HepG2 (cell line): Measurements from ENCODE around the gene PTGER4. TPM values are rescaled to one million over a fixed set of nuclear protein-coding genes. Genes with fewer than 3 reads are reported as not detected.

ENCODE experiments used
- ATAC-seq: fragments of 200-7000 bp; cut with Tn5 transposase; 3 replicates; pipeline ENCODE4 v1.9.1; 2020; ENCODE audit warnings: mild to moderate bottlenecking, moderate library complexity
- BruUV-seq: library from RNA; stranded (reverse); fragments of 400-500 nt; replicated peaks from 2 replicates; lab custom pipeline; 2021; lab: Mats Ljungman, UMichigan
- CTCF ChIA-PET: fragments of 300-600 bp; formaldehyde crosslinking; extraction: SDS; loops from one replicate; lab custom pipeline; 2021; ENCODE audit warnings: low total read pairs, inconsistent platforms, low intra/inter-chr PET ratio; lab: Yijun Ruan, JAX
- POLR2A ChIA-PET: fragments of 350-600 bp; sonication (Branson Sonifier 250); formaldehyde crosslinking; loops from one replicate; lab custom pipeline; 2020; ENCODE audit warnings: antibody characterized with exemption, inconsistent platforms; lab: Yijun Ruan, JAX
- DNase-seq: peaks from one replicate; pipeline ENCODE4 v3.0.0-alpha.2; 2015; ENCODE audit warnings: low spot score
- FAIRE-seq: peaks from 3 replicates; lab custom pipeline; 2011; peaks lifted over from hg19 to GRCh38; lab: Jason Lieb, UNC
- H2AFZ ChIP-seq: one replicate; pipeline ENCODE4 v1.6.1; 2011; ENCODE audit warnings: low read length, inconsistent platforms
- H3K27ac ChIP-seq: fragments of 300-600 bp; 3 replicates; pipeline ENCODE4 v1.8.0; 2011; ENCODE audit warnings: mixed run types, mild to moderate bottlenecking, mixed read lengths, low read length, inconsistent platforms; ENCODE audit not compliant: insufficient read depth; ENCODE audit errors: extremely low read length
- H3K27me3 ChIP-seq, 2 experiments: fragments of 200-600 bp in 1 of 2; 2 replicates in 1 of 2; 3 replicates in 1 of 2; pipeline versions ENCODE4 v1.6.0 to v1.8.0; 2011; ENCODE audit warnings: low read length in 2 of 2, mild to moderate bottlenecking in 2 of 2, moderate library complexity in 2 of 2, inconsistent platforms in 1 of 2; ENCODE audit not compliant: insufficient read depth in 2 of 2, control insufficient read depth in 1 of 2
- H3K36me3 ChIP-seq, 2 experiments: fragments of 200-600 bp in 1 of 2; replicated peaks in 1 of 2; 2 replicates in 1 of 2; 3 replicates in 1 of 2; pipeline versions ENCODE4 v1.5.1 to v1.8.0; 2011; ENCODE audit warnings: low read length in 2 of 2, inconsistent platforms in 1 of 2; ENCODE audit not compliant: insufficient read depth in 2 of 2, control insufficient read depth in 1 of 2
- H3K4me1 ChIP-seq: 2 replicates; pipeline ENCODE4 v1.5.1; 2012; ENCODE audit warnings: low read length, inconsistent platforms; ENCODE audit not compliant: insufficient read depth
- H3K4me2 ChIP-seq: 2 replicates; pipeline ENCODE4 v1.6.0; 2011; ENCODE audit warnings: low read depth, low read length, inconsistent platforms
- H3K4me3 ChIP-seq, 3 experiments: fragments of 200-600 bp in 1 of 3; sonication (generic), shearing (Covaris generic) in 1 of 3; replicated peaks in 1 of 3; 2 replicates each; pipeline ENCODE4 v1.5.1; 2011 to 2016; ENCODE audit warnings: low read length in 3 of 3, inconsistent platforms in 2 of 3, low read depth in 2 of 3, mild to moderate bottlenecking in 2 of 3, control low read depth in 1 of 3, mixed read lengths in 1 of 3; ENCODE audit not compliant: insufficient read depth in 1 of 3
- H3K79me2 ChIP-seq: one replicate; pipeline ENCODE4 v1.6.1; 2011; ENCODE audit warnings: low read length, inconsistent platforms; ENCODE audit not compliant: insufficient read depth
- H3K9ac ChIP-seq: 2 replicates; pipeline ENCODE4 v1.6.0; 2011; ENCODE audit warnings: mild to moderate bottlenecking, low read depth, low read length, inconsistent platforms; ENCODE audit not compliant: insufficient read depth
- H3K9me3 ChIP-seq: 2 replicates; pipeline ENCODE4 v1.5.1; 2012; ENCODE audit warnings: mild to moderate bottlenecking, low read length
- H4K20me1 ChIP-seq: 2 replicates; pipeline ENCODE4 v1.6.0; 2011; ENCODE audit warnings: inconsistent platforms, mild to moderate bottlenecking, low read length, moderate library complexity; ENCODE audit not compliant: insufficient read depth
- ADNP ChIP-seq: sonication (generic); formaldehyde crosslinking; IDR thresholded peaks from 2 replicates; pipeline ENCODE4 v1.4.0; 2020; ENCODE audit warnings: missing genetic modification reagents
- ARNTL ChIP-seq: sonication (generic); formaldehyde crosslinking; IDR thresholded peaks from 2 replicates; pipeline ENCODE4 v1.4.0; 2020; ENCODE audit warnings: mild to moderate bottlenecking, missing genetic modification reagents
- BRD4 ChIP-seq: sonication (generic); formaldehyde crosslinking; IDR thresholded peaks from 2 replicates; pipeline ENCODE4 v1.4.0; 2020; ENCODE audit warnings: missing genetic modification reagents
- CERS6 ChIP-seq: sonication (generic); formaldehyde crosslinking; IDR thresholded peaks from 2 replicates; pipeline ENCODE4 v1.5.0; 2020; ENCODE audit warnings: missing genetic modification reagents
- KDM1A ChIP-seq: IDR thresholded peaks from 2 replicates; pipeline ENCODE4 v1.6.1; 2016; ENCODE audit warnings: missing compliant biosample characterization
- KDM5B ChIP-seq: sonication (generic); formaldehyde crosslinking; IDR thresholded peaks from 2 replicates; pipeline ENCODE4 v1.4.0; 2020; ENCODE audit warnings: missing genetic modification reagents, mild to moderate bottlenecking, borderline replicate concordance
- PBX2 ChIP-seq: IDR thresholded peaks from 2 replicates; pipeline ENCODE4 v1.6.1; 2016; ENCODE audit warnings: control low read depth
- PITX1 ChIP-seq: sonication (generic); formaldehyde crosslinking; IDR thresholded peaks from 2 replicates; pipeline ENCODE4 v1.5.1; 2020; ENCODE audit warnings: mild to moderate bottlenecking, missing genetic modification reagents
- POGZ ChIP-seq: sonication (generic); formaldehyde crosslinking; IDR thresholded peaks from 2 replicates; pipeline ENCODE4 v1.4.0; 2020; ENCODE audit warnings: mild to moderate bottlenecking, missing genetic modification reagents
- POLR2G ChIP-seq: fragments of 200-400 bp; formaldehyde crosslinking; IDR thresholded peaks from 2 replicates; pipeline ENCODE4 v1.6.1; 2018; ENCODE audit warnings: mild to moderate bottlenecking, low read depth, low read length, moderate library complexity
- SKIL ChIP-seq: sonication (generic); formaldehyde crosslinking; IDR thresholded peaks from 2 replicates; pipeline ENCODE4 v1.8.0; 2022; ENCODE audit warnings: missing genetic modification reagents, mild to moderate bottlenecking, moderate library complexity, borderline replicate concordance
- SNAPC5 ChIP-seq: sonication (generic); formaldehyde crosslinking; IDR thresholded peaks from 2 replicates; pipeline ENCODE4 v1.8.1; 2023; ENCODE audit warnings: mild to moderate bottlenecking, missing genetic modification reagents, borderline replicate concordance
- ZNF10 ChIP-seq: sonication (generic); formaldehyde crosslinking; IDR thresholded peaks from 2 replicates; pipeline ENCODE4 v1.4.0; 2020; ENCODE audit warnings: mild to moderate bottlenecking, low read depth, missing genetic modification reagents, borderline replicate concordance
- ZNF224 ChIP-seq: sonication (generic); formaldehyde crosslinking; IDR thresholded peaks from 2 replicates; pipeline ENCODE4 v1.5.0; 2020; ENCODE audit warnings: mild to moderate bottlenecking, missing genetic modification reagents
- ZNF333 ChIP-seq: sonication (generic); formaldehyde crosslinking; IDR thresholded peaks from 2 replicates; pipeline ENCODE4 v1.4.0; 2020; ENCODE audit warnings: mild to moderate bottlenecking, missing genetic modification reagents, borderline replicate concordance
- ZNF503 ChIP-seq: sonication (generic); formaldehyde crosslinking; IDR thresholded peaks from 2 replicates; pipeline ENCODE4 v1.4.0; 2020; ENCODE audit warnings: missing genetic modification reagents
- ZNF556 ChIP-seq: sonication (generic); formaldehyde crosslinking; IDR thresholded peaks from 2 replicates; pipeline ENCODE4 v1.4.0; 2020; ENCODE audit warnings: mild to moderate bottlenecking, missing genetic modification reagents, borderline replicate concordance
- in situ Hi-C: cut with HindIII; loops from 2 replicates; pipeline ENCODE4 v1.10.0; 2017; ENCODE audit warnings: low pct_unique_long_range_greater_than_20kb; ENCODE audit not compliant: extremely low pct_ligation_motif_present
- intact Hi-C: fragments of 100-400 bp; cut with micrococcal nuclease; formaldehyde crosslinking; loops from one replicate; pipeline ENCODE4 v1.10.0; 2022; ENCODE audit not compliant: unreplicated experiment
- polyA plus RNA-seq, 8 experiments: library from polyadenylated mRNA; depleted of rRNA in 3 of 8; stranded (reverse) in 7 of 8; unstranded in 1 of 8; fragments of >200 nt; fragmentation: Illumina TruSeq in 4 of 8; extraction: Trizol in 4 of 8; gene quantifications; 2 replicates each; pipeline versions ENCODE4 v1.2.1 to v1.2.3, GENCODE V29; 2011 to 2016; ENCODE audit warnings: low read depth in 4 of 8, missing spikeins in 1 of 8, mixed read lengths in 1 of 8; ENCODE audit not compliant: insufficient read depth in 1 of 8
- total RNA-seq, 5 experiments: library from RNA; depleted of rRNA; stranded (reverse); fragments of >200 nt; fragmentation: Illumina TruSeq; extraction: Trizol; gene quantifications; 2 replicates each; pipeline ENCODE4 v1.2.3, GENCODE V29; 2016; ENCODE audit warnings: low read depth in 1 of 5

PTGER4 gene
- total and polyA plus RNA-seq, 2 of the 13 experiments (the other 11 are each of a cell fraction or from before 2014, with no cell fraction given), result 0.01 to 0.11 TPM

- no peak for TF ChIP-seq SKIL (CRISPR knock-in tag)
- TF ChIP-seq POGZ (CRISPR knock-in tag), result no peak
- no peak for TF ChIP-seq CERS6 (CRISPR knock-in tag)
- TF ChIP-seq PITX1, result no peak
- no peak for TF ChIP-seq KDM5B
- no peak for TF ChIP-seq ZNF556 (CRISPR knock-in tag)
- no peak for TF ChIP-seq ARNTL
- TF ChIP-seq PBX2 (CRISPR knock-in tag), result no peak
Observed at GRCh38 chr5:40734986-40735385, 55.3 kb downstream of the PTGER4 start (continued).

- Histone ChIP-seq H3K4me2 (no peak overlapping the region), H3K9me3 (no peaks in the 10 kb centered on the region), H3K4me3 (no peak overlapping the region), H3K27me3 (no peaks in the 10 kb centered on the region), H2AFZ (no peak overlapping the region), H4K20me1 (peaks cover 3% of the 10 kb centered on the region; the same call in 1 of the 2 replicates), H3K79me2 (no peaks in the 10 kb centered on the region), H3K9ac (no peak overlapping the region), H3K36me3 (peaks cover 4% of the 10 kb centered on the region in 2 experiments; a peak in 2 of 5 replicates), H3K4me1 (peaks cover 24% of the 10 kb centered on the region), H3K27ac (no peak overlapping the region)
- in situ Hi-C loops, result no loop called here
- ChIA-PET CTCF (interaction anchor here (1.8 kb wide), 1 partner anchor 786 kb away, joined by 6 read pairs; no protein-coding TSS in a partner anchor), POLR2A (no interaction called here)
- TF ChIP-seq ZNF333 (CRISPR knock-in tag) (no peak), SNAPC5 (CRISPR knock-in tag) (no peak), ADNP (CRISPR knock-in tag) (no peak), ZNF10 (no peak), ZNF503 (CRISPR knock-in tag) (no peak), KDM1A (no peak), POLR2G (no peak), ZNF224 (no peak), BRD4 (CRISPR knock-in tag) (no peak)
- no peak for FAIRE-seq
- BruUV-seq, result no TSS peak
- no peak for DNase-seq
- ATAC-seq, result no peak
- intact Hi-C loops, result loop anchor here (1.0 to 5.0 kb wide), 4 partner anchors 47 to 1153 kb away; no protein-coding TSS in a partner anchor
Observed at GRCh38 chr5:40735609-40736008, 55.9 kb downstream of the PTGER4 start.
